Endothelial cell of umbilical vein (primary cell): Measurements from ENCODE around the gene MSH3.

Experiments
- CTCF ChIP-seq, 2 donors: IDR thresholded peaks; 1 replicate in 1 of 2; 2 replicates in 1 of 2; pipeline ENCODE4 v1.5.1; 2011; ENCODE audit warnings: low read length in 2 of 2, mild to moderate bottlenecking in 2 of 2, moderate library complexity in 2 of 2, control low read depth in 1 of 2, inconsistent platforms in 1 of 2, low read depth in 1 of 2; ENCODE audit not compliant: insufficient read depth in 1 of 2; ENCODE audit errors: extremely low read depth in 1 of 2
- EZH2 ChIP-seq: IDR thresholded peaks from 2 replicates; pipeline ENCODE4 v1.6.1; 2012; ENCODE audit warnings: borderline replicate concordance, low read depth, mild to moderate bottlenecking, moderate library complexity, low read length, inconsistent platforms; ENCODE audit not compliant: severe bottlenecking
- GATA2 ChIP-seq: IDR thresholded peaks from 2 replicates; pipeline ENCODE4 v1.7.0; 2011; ENCODE audit warnings: low read depth, mild to moderate bottlenecking, moderate library complexity, mixed read lengths, low read length; ENCODE audit not compliant: insufficient read length, insufficient read depth
- JUN ChIP-seq: IDR thresholded peaks from 2 replicates; pipeline ENCODE4 v1.6.1; 2011; ENCODE audit warnings: borderline replicate concordance, low read depth; ENCODE audit not compliant: insufficient read length, insufficient read depth
- MYC ChIP-seq: IDR thresholded peaks from one replicate; pipeline ENCODE4 v1.6.1; 2011; ENCODE audit warnings: mild to moderate bottlenecking, low read depth, low read length
- POLR2A ChIP-seq: IDR thresholded peaks from 2 replicates; pipeline ENCODE4 v1.6.1; 2012; ENCODE audit warnings: low read depth, mild to moderate bottlenecking, control low read depth, low read length
- POLR2AphosphoS5 ChIP-seq: IDR thresholded peaks from 2 replicates; pipeline ENCODE4 v1.6.1; 2012; ENCODE audit warnings: low read depth, mild to moderate bottlenecking, control low read depth, low read length, moderate library complexity; ENCODE audit not compliant: insufficient read depth

- TF ChIP-seq GATA2 (no peak), CTCF (IDR thresholded peaks at IDR 0.05; ENCODE audit: extremely low read depth in 1 of 2, insufficient read depth in 1 of 2, low read depth in 1 of 2, low read length in 2 of 2) (no peak), POLR2AphosphoS5 (no peak), POLR2A (no peak), MYC (no peak), JUN (no peak), EZH2 (no peak)
These were observed 136.2 kb downstream of the MSH3 start for GRCh38 chr5:80790698-80791097.
